Measurements from ENCODE around the gene IL17RE. TPM values are rescaled to one million over a fixed set of nuclear protein-coding genes. Genes with fewer than 3 reads are reported as not detected.

IL17RE gene
- polyA plus RNA-seq, 1 donor (not counting 4 experiments of a cell fraction or from before 2014, with no cell fraction given) = 16.0 TPM

DNA sequence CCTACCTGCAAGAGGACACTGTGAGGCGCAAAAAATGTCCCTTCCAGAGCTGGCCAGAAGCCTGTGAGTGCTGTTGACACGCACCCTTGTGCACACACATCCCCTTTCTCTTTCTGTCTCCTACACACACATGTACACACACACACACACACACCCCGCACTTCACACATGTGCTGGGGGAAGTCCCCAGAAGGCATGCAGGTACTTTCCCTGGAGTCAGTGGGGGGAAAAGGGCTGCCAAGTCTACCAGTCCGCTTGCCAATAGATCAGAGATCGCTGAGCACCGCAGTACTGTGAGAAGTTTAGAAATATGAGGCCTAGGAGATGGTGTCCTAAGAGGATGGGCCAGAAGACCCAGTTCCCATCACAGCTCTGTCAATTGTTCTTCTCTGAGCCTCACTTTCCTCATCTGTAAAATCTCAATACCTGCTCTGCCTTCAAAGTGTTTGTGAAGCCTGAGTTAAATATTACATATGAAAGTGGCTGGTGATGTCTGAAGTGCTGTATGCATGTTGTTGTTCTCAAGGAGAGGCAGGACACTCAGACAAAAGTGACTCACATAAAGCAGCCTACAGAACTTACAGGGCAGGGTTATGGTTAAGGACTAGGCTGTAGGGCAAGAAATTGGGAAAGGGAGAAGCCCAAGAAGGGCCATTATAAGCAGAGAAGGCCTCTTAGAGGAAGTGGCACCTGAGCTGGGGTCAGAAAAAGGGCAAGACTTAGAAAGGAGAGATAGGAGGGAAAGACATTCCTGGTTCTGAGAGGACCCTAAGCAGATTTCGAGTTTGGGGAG lies 6.8 kb downstream of the IL17RE start:
- Histone ChIP-seq H3K4me3 (ENCODE audit: control insufficient read depth in 2 of 3, extremely low read depth in 1 of 3, insufficient read depth in 2 of 3, low read depth in 1 of 3, low read length in 3 of 3) (no peak overlapping the region), H3K79me2 (ENCODE audit: control insufficient read depth, insufficient read depth, low read length) (no peaks in the 10 kb centered on the region), H3K4me1 (ENCODE audit: control insufficient read depth, extremely low read depth, insufficient read depth, low read length) (peaks cover 17% of the 10 kb centered on the region), H3K27ac (ENCODE audit: control insufficient read depth, insufficient read depth, low read length) (no peak overlapping the region), H3K4me2 (ENCODE audit: control insufficient read depth, extremely low read depth, insufficient read depth, low read depth, low read length) (no peak overlapping the region), H3K9ac (ENCODE audit: control insufficient read depth, extremely low read depth, insufficient read depth, low read length) (no peak overlapping the region), H3K27me3 (ENCODE audit: control insufficient read depth, extremely low read depth, insufficient read depth, low read length) (no peaks in the 10 kb centered on the region), H3K9me1 (ENCODE audit: control insufficient read depth, extremely low read depth, insufficient read depth, low read length) (no peaks in the 10 kb centered on the region), H3K9me3 (ENCODE audit: control insufficient read depth, low read depth, low read length) (no peaks in the 10 kb centered on the region), H2AFZ (ENCODE audit: control insufficient read depth, low read length) (no peak overlapping the region), H3K36me3 (ENCODE audit: control insufficient read depth in 2 of 2, extremely low read depth in 1 of 2, insufficient read depth in 2 of 2, low read length in 2 of 2) (peaks cover 15 to 24% of the 10 kb centered on the region in 2 experiments), H4K20me1 (ENCODE audit: control insufficient read depth, extremely low read depth, insufficient read depth, low read length) (no peaks in the 10 kb centered on the region)
- DNase-seq (ENCODE audit: low read depth, low spot score) (no peak), FAIRE-seq (no peak)
- dilution Hi-C loops (cut with MboI; ENCODE audit: extremely low pct_ligation_motif_present, low sequenced_read_pairs) = no loop called here
- TF ChIP-seq EZH2 (IDR thresholded peaks at IDR 0.05; ENCODE audit: low read length) = no peak
- TF ChIP-seq, protein P1, sequence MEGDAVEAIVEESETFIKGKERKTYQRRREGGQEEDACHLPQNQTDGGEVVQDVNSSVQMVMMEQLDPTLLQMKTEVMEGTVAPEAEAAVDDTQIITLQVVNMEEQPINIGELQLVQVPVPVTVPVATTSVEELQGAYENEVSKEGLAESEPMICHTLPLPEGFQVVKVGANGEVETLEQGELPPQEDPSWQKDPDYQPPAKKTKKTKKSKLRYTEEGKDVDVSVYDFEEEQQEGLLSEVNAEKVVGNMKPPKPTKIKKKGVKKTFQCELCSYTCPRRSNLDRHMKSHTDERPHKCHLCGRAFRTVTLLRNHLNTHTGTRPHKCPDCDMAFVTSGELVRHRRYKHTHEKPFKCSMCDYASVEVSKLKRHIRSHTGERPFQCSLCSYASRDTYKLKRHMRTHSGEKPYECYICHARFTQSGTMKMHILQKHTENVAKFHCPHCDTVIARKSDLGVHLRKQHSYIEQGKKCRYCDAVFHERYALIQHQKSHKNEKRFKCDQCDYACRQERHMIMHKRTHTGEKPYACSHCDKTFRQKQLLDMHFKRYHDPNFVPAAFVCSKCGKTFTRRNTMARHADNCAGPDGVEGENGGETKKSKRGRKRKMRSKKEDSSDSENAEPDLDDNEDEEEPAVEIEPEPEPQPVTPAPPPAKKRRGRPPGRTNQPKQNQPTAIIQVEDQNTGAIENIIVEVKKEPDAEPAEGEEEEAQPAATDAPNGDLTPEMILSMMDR (optimal IDR thresholded peaks at IDR 0.05 in 1 of 3, IDR thresholded peaks at IDR 0.05 in 1 of 3, conservative IDR thresholded peaks at IDR 0.05 in 1 of 3; ENCODE audit: extremely low read depth in 1 of 3, insufficient read depth in 2 of 3, low read length in 3 of 3) = no peak

DNA sequence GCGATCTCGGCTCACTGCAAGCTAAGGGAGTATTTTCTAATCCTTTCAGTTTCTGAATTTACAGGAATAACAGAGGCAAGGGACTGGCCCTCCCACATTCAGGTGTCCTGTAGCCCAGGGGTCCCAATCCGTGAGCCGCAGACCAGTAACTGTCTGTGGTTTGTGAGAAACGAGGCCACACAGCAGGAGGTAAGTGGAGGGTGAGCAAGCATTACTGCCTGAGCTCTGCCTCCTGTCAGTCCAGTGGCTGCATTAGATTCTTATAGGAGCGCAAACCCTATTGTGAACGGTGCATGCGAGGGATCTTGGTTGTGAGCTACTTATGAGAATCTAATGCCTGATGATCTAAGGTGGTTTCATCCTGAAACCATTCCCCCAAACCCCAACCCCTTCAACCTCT lies 9.2 kb downstream of the IL17RE start:
- dilution Hi-C loops (cut with MboI; ENCODE audit: extremely low pct_ligation_motif_present, low sequenced_read_pairs) = no loop called here

More for the DNA sequence above, 9.2 kb downstream of the IL17RE start:
- Histone ChIP-seq H3K4me3 (ENCODE audit: control insufficient read depth in 2 of 3, extremely low read depth in 1 of 3, insufficient read depth in 2 of 3, low read depth in 1 of 3, low read length in 3 of 3) (no peak overlapping the region), H3K4me2 (ENCODE audit: control insufficient read depth, extremely low read depth, insufficient read depth, low read depth, low read length) (no peak overlapping the region), H3K27me3 (ENCODE audit: control insufficient read depth, extremely low read depth, insufficient read depth, low read length) (no peaks in the 10 kb centered on the region), H3K4me1 (ENCODE audit: control insufficient read depth, extremely low read depth, insufficient read depth, low read length) (peaks cover 32% of the 10 kb centered on the region), H2AFZ (ENCODE audit: control insufficient read depth, low read length) (no peak overlapping the region), H4K20me1 (ENCODE audit: control insufficient read depth, extremely low read depth, insufficient read depth, low read length) (no peaks in the 10 kb centered on the region), H3K9me3 (ENCODE audit: control insufficient read depth, low read depth, low read length) (no peaks in the 10 kb centered on the region), H3K27ac (ENCODE audit: control insufficient read depth, insufficient read depth, low read length) (no peak overlapping the region), H3K79me2 (ENCODE audit: control insufficient read depth, insufficient read depth, low read length) (no peaks in the 10 kb centered on the region), H3K36me3 (ENCODE audit: control insufficient read depth in 2 of 2, extremely low read depth in 1 of 2, insufficient read depth in 2 of 2, low read length in 2 of 2) (peaks cover 12 to 20% of the 10 kb centered on the region in 2 experiments), H3K9ac (ENCODE audit: control insufficient read depth, extremely low read depth, insufficient read depth, low read length) (no peak overlapping the region), H3K9me1 (ENCODE audit: control insufficient read depth, extremely low read depth, insufficient read depth, low read length) (no peaks in the 10 kb centered on the region)
- FAIRE-seq (no peak), DNase-seq (ENCODE audit: low read depth, low spot score) (no peak)
- no peak for TF ChIP-seq EZH2 (IDR thresholded peaks at IDR 0.05; ENCODE audit: low read length)
- TF ChIP-seq, protein P1 (optimal IDR thresholded peaks at IDR 0.05 in 1 of 3, IDR thresholded peaks at IDR 0.05 in 1 of 3, conservative IDR thresholded peaks at IDR 0.05 in 1 of 3; ENCODE audit: extremely low read depth in 1 of 3, insufficient read depth in 2 of 3, low read length in 3 of 3) = no peak

All from keratinocyte (primary cell).